ENCODE measurements around the gene MINDY4.
A peak's percentile ranks its signal among the peaks of the same experiment; 100 is the strongest.

Gene MINDY4

DNA sequence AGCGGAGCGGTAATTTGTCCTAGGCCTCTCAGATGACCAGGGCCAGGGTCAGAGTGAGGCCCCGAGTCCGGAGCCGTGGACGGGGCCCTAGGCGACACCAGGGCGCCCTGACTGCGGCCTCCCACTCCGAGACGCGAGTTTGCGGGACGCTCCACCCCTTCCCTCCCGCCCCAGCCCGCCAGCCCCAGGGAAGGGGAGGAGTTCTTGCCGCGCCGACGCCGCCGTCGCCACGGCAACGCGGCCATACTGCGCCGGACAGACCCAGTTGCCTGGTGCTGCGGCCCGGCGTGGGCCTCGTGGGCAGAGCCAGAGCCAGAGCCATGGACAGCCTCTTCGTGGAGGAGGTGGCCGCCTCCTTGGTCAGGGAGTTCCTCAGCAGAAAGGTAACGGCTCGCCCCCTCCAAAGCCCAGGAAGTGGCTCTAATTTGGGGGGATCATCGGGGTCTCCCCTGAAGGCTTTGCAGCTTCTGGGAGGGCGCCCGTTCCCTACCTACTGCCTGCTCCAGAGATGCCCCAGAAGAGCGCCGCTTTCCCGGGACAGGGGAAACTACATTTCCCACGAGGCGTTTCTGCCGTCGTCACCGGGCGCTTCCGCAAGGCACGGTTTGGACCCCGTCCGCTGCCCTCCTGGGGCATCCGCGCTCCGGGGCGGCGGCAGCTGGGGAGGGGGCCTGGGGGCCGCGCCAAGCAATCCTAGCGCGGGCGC is at the start of gene MINDY4:
Gene MINDY4, plus strand, starts transcription at position 244 of the 706 bp plus-strand sequence. Its CDS starts 77 bp downstream, at position 321.
- DNase-seq (ENCODE audit: low read depth in 2 of 2) = peak; percentile 28 to 32

GRCh38 chr7:30722187-30722586 is 49.0 kb upstream of the MINDY4 start:
- DNase-seq (ENCODE audit: low read depth in 2 of 2) = no peak

DNA sequence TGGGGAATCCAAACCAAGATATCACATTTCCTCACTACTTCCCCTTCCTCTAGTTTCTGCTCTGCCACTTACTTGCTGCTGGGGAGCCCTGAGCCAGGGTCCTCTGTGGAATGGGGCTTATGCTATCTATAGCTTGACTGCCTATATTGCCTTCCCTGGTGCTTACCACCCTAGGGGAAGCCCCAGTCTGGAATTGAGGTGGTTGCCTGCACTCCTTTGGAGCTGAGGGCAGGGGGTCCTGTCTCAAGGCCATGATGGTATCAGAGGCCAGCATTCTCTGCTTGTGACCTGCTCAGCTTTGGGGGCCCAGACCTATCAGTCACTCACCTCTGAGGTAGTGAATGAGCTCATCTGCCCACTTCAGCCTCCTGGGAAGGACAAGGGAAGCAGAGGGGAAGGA is 48.5 kb upstream of the MINDY4 start:
- DNase-seq (ENCODE audit: low read depth in 2 of 2) = no peak

GRCh38 chr7:30723776-30724175 is 47.4 kb upstream of the MINDY4 start:
- DNase-seq (ENCODE audit: low read depth in 2 of 2) = no peak

- DNase-seq (ENCODE audit: low read depth in 2 of 2) = no peak
Measured at GRCh38 chr7:30726296-30727006, 44.8 kb upstream of the MINDY4 start.

- DNase-seq (ENCODE audit: low read depth in 2 of 2) = peak; percentile 16 to 31
Measured at GRCh38 chr7:30727061-30727945, 43.9 kb upstream of the MINDY4 start.

DNA sequence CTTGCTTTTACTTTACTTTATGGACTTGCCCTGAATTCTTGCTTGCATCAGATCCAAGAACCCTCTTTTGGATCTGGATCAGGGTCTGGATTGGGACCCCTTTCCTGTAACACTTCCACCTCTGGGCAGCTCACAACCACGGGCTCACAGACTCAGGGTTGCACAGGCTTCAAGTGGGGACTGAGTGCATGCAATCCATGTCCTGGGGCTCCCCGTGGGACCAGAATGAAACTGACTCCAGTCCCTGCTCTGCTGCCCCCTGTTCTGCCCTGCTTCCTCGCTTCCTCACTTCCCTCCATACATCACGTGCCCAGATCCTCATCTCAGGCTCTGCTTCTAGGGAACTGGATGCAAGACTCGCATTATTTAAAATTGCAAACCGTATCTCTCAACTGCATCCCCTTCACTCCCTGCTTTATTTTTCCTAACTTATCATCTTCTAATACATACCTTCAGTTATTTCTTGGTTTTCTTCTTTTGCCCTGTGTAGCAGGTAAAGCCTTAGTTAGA is 42.6 kb upstream of the MINDY4 start:
- no peak for DNase-seq (ENCODE audit: low read depth in 2 of 2)

DNA sequence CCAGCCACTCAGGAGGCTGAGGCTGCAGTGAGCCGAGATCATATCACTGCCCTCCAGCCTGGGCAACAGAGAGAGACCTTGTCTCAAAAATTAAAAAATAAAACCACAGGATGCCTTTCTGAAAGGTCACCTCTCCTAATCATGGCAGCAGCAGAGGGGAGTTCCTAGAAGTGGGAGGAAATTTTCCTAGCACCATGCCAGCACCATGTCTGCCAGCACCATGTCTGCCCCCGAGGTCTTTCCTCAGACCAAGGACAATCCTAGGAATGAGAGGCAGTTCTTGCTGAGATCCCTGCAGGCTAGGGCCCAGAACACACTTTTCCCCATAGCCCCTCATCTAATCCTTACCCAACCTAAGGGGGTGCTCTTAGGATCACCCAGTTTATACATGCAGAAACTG is 41.6 kb upstream of the MINDY4 start:
- DNase-seq (ENCODE audit: low read depth in 2 of 2) = no peak

- DNase-seq (ENCODE audit: low read depth in 2 of 2) = no peak
Measured at GRCh38 chr7:30730097-30730496, 41.1 kb upstream of the MINDY4 start.

GRCh38 chr7:30730996-30731395 is 40.2 kb upstream of the MINDY4 start:
- no peak for DNase-seq (ENCODE audit: low read depth in 2 of 2)

DNA sequence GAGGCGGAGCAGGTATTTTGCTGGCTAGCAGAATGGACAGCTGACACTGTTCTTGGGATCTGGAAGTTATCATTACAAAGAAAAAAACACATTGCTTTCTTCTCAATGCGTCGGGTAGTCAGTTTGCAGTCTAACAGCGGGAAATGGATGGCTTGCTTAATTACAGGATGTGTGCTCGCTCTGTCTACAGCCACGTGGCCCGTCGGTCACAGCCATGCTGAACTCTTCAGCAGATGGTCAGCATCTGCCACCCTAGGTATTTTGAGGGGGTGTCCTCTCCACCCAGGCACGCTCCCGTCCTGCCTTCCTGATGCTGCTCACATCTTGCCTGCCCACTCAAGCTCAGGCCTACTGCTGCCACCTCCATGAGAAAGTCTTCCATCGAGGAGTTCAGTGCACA is 39.6 kb upstream of the MINDY4 start:
- no peak for DNase-seq (ENCODE audit: low read depth in 2 of 2)

DNA sequence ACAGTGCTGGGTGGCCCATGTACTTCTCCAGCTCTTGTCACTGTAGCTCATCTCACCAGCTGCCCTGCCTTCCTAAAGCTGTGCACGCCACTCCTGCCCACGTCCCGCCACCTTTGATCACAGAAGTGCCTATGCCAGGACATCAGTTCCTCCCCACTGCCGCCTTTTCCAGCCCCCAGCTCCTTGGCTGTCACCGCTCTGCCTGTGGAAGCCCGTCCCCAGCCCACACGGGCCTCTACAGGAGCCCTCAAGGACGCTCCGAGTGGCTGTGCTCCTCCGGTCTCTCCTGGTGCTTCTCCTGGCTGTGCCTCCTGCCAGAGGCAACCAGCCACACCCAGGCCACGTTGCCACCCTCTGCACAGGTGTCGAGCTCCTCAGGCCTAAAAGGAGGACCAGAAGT is 38.6 kb upstream of the MINDY4 start:
- DNase-seq (ENCODE audit: low read depth in 2 of 2) = no peak

GRCh38 chr7:30733216-30733615 is 38.0 kb upstream of the MINDY4 start:
- no peak for DNase-seq (ENCODE audit: low read depth in 2 of 2)

DNA sequence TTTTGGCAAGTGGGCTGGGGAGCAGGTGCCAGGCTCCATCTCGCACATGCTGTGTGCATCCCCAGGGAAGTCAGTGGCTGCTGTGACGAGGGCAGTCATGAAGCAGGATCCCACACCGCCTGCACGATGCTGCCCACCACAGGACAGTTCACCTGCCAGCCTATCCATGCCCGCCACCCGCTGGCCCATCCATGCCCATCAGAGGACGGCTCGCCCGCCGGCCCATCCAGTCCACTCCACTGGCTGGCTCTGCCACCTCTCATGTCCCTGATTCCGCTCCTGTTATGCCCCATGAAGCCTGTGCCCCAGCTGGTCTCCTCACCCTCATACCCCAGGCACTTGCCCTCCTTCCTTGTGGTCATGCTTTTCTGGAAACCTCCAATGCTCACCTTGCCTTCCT is 37.5 kb upstream of the MINDY4 start:
- no peak for DNase-seq (ENCODE audit: low read depth in 2 of 2)

- DNase-seq (ENCODE audit: low read depth in 2 of 2) = no peak
Measured at GRCh38 chr7:30734497-30734896, 36.7 kb upstream of the MINDY4 start.

DNA sequence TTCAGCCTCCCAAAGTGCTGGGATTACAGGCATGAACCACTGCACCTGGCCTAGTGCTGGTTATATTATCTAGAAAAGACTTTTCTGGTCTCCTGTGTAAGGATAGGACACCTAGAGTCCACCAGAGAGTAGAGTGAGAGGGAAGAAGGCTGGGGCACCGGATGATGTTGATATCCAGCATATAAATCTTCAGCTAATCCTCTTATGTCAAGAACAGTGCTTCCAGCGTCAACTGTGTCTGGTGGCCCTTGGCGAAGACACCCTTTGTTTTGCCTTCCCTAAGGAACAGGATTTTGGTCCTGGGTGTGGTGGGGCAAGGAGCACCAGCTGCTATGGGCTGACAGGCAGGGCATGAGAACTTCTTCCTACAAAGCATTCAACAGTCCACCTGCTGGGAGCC is 35.6 kb upstream of the MINDY4 start:
- DNase-seq (ENCODE audit: low read depth in 2 of 2) = no peak

- no peak for DNase-seq (ENCODE audit: low read depth in 2 of 2)
Measured at GRCh38 chr7:30736291-30736690, 34.9 kb upstream of the MINDY4 start.

GRCh38 chr7:30738026-30738915 is 32.9 kb upstream of the MINDY4 start:
- DNase-seq (ENCODE audit: low read depth in 2 of 2) = no peak

DNA sequence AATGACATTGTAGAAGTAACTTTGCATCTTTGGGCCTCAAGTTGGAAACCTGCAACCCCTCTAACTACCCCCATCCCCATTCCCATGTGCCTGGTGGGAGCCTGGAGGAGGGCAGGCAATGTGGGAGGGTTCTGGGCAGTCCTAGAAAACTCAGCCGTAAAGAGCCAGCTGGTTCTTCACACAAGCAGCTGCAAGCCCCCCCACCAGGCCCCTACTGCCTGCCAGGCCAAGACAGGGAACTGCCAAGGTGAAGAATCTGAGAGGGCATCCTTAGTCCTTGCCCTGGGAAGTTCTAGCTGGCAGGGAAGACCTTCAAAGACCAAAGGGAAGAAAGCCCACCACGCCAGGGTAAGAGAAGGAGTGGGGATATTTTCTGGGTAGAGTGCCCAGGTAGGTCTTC is 31.5 kb upstream of the MINDY4 start:
- DNase-seq (ENCODE audit: low read depth in 2 of 2) = no peak

DNA sequence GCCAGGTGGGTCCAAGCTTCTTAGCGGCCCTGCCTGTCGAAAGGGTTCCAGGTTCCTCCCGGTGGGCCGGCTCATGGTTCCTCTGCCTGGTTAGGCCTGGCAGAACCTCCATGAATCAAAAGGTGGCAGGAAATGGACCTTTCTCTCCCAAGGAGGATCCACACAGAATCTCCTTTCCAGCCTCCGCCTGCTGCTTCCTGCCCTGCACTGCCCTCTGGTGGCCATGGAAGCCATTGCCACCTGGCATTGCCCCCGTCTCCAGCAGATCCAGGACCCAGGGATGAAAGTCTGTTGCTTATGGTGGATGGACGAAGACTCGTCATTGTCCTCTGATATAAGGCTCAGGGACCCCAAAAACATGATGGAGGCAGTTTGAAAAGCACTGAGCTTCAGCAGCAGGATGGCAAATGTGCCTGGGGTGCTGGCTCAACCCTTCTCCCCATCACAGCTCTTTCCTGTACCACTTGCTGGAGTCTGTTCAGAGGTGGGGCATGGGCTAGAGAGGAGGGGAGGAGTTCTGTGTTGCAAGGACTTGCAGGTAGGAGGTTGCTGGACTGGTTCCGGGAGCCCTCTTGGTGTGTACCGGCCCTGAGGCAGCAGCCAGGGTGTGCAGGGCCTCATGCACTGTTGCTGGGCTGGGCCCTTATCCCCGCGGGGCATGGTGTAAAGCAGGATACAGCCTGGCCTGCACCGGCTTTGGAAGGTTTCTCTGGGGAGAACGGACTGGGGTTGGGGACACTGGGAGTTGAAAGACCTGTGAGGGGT is 30.6 kb upstream of the MINDY4 start:
- peak; percentile 56 to 61 for DNase-seq (ENCODE audit: low read depth in 2 of 2)

Data from stimulated activated CD8-positive, alpha-beta memory T cell treated with anti-CD3 and anti-CD28 coated beads, Interleukin-2, amount 100 ng/mL, for 1 hour (primary cell).